Liver (tissue), 3 donors: ENCODE measurements around the gene FAM163A.

ENCODE experiments used
- EGR1 ChIP-seq, 2 donors: IDR thresholded peaks; 2 replicates each; pipeline ENCODE4 v1.6.1; 2016 to 2018; ENCODE audit warnings: antibody characterized with exemption in 2 of 2, low read depth in 2 of 2
- GABPA ChIP-seq, 2 donors: IDR thresholded peaks in 1 of 2; conservative IDR thresholded peaks in 1 of 2; 2 replicates each; pipeline ENCODE4 v1.6.1; 2016; ENCODE audit warnings: antibody characterized with exemption in 2 of 2, mild to moderate bottlenecking in 1 of 2, moderate library complexity in 1 of 2
- HNF4G ChIP-seq: IDR thresholded peaks from 2 replicates; pipeline ENCODE4 v1.6.1; 2016; ENCODE audit warnings: antibody characterized with exemption
- MAX ChIP-seq: IDR thresholded peaks from 2 replicates; pipeline ENCODE4 v1.6.1; 2016; ENCODE audit warnings: antibody characterized with exemption
- RAD21 ChIP-seq, 2 donors: IDR thresholded peaks; 2 replicates each; pipeline ENCODE4 v1.6.1; 2016; ENCODE audit warnings: antibody characterized with exemption in 2 of 2, mild to moderate bottlenecking in 2 of 2
- SP1 ChIP-seq: IDR thresholded peaks from 2 replicates; pipeline ENCODE4 v1.6.1; 2018; ENCODE audit warnings: antibody characterized with exemption, mild to moderate bottlenecking
- TAF1 ChIP-seq: conservative IDR thresholded peaks from 2 replicates; pipeline ENCODE4 v1.6.1; 2016; ENCODE audit warnings: antibody characterized with exemption, mild to moderate bottlenecking
- TF ChIP-seq, protein P1 (sequence below): fragments of 150-350 bp; IDR thresholded peaks from 2 replicates; pipeline ENCODE4 v1.5.1; 2017; ENCODE audit warnings: improper control_type of control experiment, low read depth, low read length; ENCODE audit not compliant: missing input control
- TF ChIP-seq, protein P2 (sequence below): IDR thresholded peaks from 2 replicates; pipeline ENCODE4 v1.6.1; 2016; ENCODE audit warnings: antibody characterized with exemption, mild to moderate bottlenecking
- TF ChIP-seq, protein P3 (sequence below): IDR thresholded peaks from 2 replicates; pipeline ENCODE4 v1.6.1; 2016; ENCODE audit warnings: antibody characterized with exemption
- TF ChIP-seq, protein P4 (sequence below): IDR thresholded peaks from 2 replicates; pipeline ENCODE4 v1.6.1; 2016; ENCODE audit warnings: antibody characterized with exemption
- donor health status: healthy.
- donor health status: healthy.

DNA sequence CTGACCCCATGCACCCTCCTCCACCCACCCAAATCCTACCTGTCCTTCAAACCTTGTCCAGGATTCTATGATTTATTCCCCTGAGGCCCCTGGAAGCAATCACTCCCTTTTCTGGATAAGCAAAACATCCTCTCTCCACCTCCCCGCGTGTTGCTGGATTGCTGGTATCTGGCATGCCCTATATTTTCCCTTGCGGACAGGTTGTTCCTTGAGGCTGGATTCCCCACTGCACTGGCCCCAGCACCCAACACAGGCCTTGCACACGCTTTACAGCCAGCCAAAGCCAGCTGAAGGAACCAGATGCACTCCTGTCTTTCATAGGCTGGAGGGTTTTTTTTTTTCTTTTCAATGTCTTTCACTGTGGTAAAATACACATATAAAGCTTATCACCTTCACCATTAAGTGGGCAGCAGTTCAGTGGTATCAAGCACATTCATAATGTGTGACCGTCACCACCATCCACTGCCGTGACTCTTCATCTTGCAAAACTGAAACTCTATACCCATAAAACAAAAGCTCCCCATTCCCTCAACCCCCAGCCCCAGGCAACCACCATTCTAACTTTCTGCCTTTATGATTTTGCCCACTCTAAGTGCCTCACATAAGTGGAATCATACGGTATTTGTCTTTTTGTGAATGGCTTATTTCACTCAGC lies 83.7 kb downstream of the FAM163A start:
- TF ChIP-seq, protein P1, sequence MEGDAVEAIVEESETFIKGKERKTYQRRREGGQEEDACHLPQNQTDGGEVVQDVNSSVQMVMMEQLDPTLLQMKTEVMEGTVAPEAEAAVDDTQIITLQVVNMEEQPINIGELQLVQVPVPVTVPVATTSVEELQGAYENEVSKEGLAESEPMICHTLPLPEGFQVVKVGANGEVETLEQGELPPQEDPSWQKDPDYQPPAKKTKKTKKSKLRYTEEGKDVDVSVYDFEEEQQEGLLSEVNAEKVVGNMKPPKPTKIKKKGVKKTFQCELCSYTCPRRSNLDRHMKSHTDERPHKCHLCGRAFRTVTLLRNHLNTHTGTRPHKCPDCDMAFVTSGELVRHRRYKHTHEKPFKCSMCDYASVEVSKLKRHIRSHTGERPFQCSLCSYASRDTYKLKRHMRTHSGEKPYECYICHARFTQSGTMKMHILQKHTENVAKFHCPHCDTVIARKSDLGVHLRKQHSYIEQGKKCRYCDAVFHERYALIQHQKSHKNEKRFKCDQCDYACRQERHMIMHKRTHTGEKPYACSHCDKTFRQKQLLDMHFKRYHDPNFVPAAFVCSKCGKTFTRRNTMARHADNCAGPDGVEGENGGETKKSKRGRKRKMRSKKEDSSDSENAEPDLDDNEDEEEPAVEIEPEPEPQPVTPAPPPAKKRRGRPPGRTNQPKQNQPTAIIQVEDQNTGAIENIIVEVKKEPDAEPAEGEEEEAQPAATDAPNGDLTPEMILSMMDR: no peak
- TF ChIP-seq, protein P2, sequence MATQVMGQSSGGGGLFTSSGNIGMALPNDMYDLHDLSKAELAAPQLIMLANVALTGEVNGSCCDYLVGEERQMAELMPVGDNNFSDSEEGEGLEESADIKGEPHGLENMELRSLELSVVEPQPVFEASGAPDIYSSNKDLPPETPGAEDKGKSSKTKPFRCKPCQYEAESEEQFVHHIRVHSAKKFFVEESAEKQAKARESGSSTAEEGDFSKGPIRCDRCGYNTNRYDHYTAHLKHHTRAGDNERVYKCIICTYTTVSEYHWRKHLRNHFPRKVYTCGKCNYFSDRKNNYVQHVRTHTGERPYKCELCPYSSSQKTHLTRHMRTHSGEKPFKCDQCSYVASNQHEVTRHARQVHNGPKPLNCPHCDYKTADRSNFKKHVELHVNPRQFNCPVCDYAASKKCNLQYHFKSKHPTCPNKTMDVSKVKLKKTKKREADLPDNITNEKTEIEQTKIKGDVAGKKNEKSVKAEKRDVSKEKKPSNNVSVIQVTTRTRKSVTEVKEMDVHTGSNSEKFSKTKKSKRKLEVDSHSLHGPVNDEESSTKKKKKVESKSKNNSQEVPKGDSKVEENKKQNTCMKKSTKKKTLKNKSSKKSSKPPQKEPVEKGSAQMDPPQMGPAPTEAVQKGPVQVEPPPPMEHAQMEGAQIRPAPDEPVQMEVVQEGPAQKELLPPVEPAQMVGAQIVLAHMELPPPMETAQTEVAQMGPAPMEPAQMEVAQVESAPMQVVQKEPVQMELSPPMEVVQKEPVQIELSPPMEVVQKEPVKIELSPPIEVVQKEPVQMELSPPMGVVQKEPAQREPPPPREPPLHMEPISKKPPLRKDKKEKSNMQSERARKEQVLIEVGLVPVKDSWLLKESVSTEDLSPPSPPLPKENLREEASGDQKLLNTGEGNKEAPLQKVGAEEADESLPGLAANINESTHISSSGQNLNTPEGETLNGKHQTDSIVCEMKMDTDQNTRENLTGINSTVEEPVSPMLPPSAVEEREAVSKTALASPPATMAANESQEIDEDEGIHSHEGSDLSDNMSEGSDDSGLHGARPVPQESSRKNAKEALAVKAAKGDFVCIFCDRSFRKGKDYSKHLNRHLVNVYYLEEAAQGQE: no peak
- TF ChIP-seq RAD21 (IDR thresholded peaks at IDR 0.05) (no peak), MAX (no peak), SP1 (no peak), TAF1 (no peak), EGR1 (IDR thresholded peaks at IDR 0.05; ENCODE audit: low read depth in 2 of 2) (no peak), HNF4G (no peak), GABPA (IDR thresholded peaks at IDR 0.05 in 1 of 2, conservative IDR thresholded peaks at IDR 0.05 in 1 of 2) (no peak)
- TF ChIP-seq, protein P3, sequence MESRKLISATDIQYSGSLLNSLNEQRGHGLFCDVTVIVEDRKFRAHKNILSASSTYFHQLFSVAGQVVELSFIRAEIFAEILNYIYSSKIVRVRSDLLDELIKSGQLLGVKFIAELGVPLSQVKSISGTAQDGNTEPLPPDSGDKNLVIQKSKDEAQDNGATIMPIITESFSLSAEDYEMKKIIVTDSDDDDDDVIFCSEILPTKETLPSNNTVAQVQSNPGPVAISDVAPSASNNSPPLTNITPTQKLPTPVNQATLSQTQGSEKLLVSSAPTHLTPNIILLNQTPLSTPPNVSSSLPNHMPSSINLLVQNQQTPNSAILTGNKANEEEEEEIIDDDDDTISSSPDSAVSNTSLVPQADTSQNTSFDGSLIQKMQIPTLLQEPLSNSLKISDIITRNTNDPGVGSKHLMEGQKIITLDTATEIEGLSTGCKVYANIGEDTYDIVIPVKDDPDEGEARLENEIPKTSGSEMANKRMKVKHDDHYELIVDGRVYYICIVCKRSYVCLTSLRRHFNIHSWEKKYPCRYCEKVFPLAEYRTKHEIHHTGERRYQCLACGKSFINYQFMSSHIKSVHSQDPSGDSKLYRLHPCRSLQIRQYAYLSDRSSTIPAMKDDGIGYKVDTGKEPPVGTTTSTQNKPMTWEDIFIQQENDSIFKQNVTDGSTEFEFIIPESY: no peak
- TF ChIP-seq, protein P4, sequence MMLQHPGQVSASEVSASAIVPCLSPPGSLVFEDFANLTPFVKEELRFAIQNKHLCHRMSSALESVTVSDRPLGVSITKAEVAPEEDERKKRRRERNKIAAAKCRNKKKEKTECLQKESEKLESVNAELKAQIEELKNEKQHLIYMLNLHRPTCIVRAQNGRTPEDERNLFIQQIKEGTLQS: no peak
